Measurements from ENCODE around the gene NTMT1. TPM values are rescaled to one million over a fixed set of nuclear protein-coding genes. Genes with fewer than 3 reads are reported as not detected.

The NTMT1 gene
- total and polyA plus RNA-seq, 9 of the 15 experiments (the other 6 are each of a cell fraction or from before 2014, with no cell fraction given): 42.1 to 116 (median 74.7) TPM

DNA sequence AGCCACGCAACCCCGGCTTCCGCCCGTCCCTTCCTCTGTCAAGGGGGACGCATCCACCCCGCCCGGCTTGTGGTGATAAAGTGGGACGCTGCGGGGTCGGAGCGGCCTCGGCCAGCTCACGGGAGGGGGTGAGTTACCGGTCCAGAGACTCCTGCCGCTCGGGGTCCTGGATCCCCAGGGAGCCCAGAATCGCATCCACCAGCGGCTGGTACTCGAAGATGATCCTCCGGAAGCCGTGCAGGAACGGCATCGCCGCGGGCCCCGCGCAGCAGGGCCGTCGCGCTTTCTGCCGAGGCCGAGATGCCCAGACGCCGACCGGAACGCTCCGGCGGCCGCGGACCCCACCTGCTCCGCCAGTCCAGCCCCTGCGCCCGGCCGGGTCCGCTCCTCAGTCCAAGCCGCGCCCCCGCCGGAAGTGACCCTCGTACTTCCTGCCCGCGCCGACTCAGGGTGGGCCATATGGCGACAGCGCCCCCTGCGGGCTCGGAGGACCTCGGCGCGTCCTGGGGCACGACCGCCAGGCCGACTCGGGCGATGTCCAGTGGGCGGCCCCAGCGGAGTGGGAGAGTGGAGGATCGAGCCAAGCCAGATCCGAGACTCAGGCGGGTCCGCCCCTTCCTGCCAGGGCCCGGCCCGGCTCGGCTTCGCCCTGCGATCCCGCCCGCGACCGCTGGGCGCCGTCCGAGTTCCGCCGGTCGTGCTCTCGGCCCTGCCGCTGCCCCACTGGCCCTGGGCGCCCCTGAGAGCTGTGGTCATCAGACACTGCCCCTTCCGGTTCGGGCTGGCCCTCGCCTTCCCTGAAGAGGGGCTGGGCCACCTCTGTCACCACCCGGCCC is 16.0 kb downstream of the NTMT1 start, which contains the start of gene ASB6 (continued):
- peak; percentile 82 for TF ChIP-seq U2AF1 (optimal IDR thresholded peaks at IDR 0.05; ENCODE audit: low read depth, low read length)
- TF ChIP-seq CXXC5 (CRISPR knock-in tag; IDR thresholded peaks at IDR 0.05): peak; percentile 85
- peak; percentile 59; the same call in 1 of the 2 replicates for TF ChIP-seq SMAD3 (CRISPR knock-in tag; conservative IDR thresholded peaks at IDR 0.05)
- peak; percentile 71 for TF ChIP-seq NR3C1 (CRISPR knock-in tag; IDR thresholded peaks at IDR 0.05)
- 0 out of 2 replicates have a peak, but pooled peaks have one; percentile 44 for TF ChIP-seq CBX1 (IDR thresholded peaks at IDR 0.05; ENCODE audit: low read depth)
- TF ChIP-seq BCOR (IDR thresholded peaks at IDR 0.05): 0 out of 2 replicates have a peak, but pooled peaks have one; percentile 21
- TF ChIP-seq ZNF408 (CRISPR knock-in tag; IDR thresholded peaks at IDR 0.05; ENCODE audit: low read depth): no peak
- 0 out of 2 replicates have a peak, but pooled peaks have one; percentile 76 for TF ChIP-seq ZNF224 (CRISPR knock-in tag; IDR thresholded peaks at IDR 0.05)
- peak; percentile 60 for TF ChIP-seq ZNF592 (IDR thresholded peaks at IDR 0.05)
- TF ChIP-seq GMEB1 (CRISPR knock-in tag; IDR thresholded peaks at IDR 0.05): peak; percentile 23; the same call in 1 of the 2 replicates
- peak; percentile 93; the same call in 1 of the 2 replicates for TF ChIP-seq HMGXB4 (CRISPR knock-in tag; IDR thresholded peaks at IDR 0.05)
- peak; percentile 84 for TF ChIP-seq POLR2G (IDR thresholded peaks at IDR 0.05; ENCODE audit: low read depth, low read length)
- TF ChIP-seq ZNF282 (CRISPR knock-in tag; IDR thresholded peaks at IDR 0.05): peak; percentile 69; the same call in 1 of the 2 replicates
- no peak for TF ChIP-seq PHF21A (IDR thresholded peaks at IDR 0.05; ENCODE audit: borderline replicate concordance, low read depth)
- peak; percentile 97 for TF ChIP-seq SAFB (IDR thresholded peaks at IDR 0.05; ENCODE audit: borderline replicate concordance, low read depth, low read length)
- peak; percentile 77 for TF ChIP-seq RBFOX2 (IDR thresholded peaks at IDR 0.05; ENCODE audit: low read depth, low read length)
- TF ChIP-seq RAD21 (CRISPR knock-in tag; conservative IDR thresholded peaks at IDR 0.05 in 1 of 2, IDR thresholded peaks at IDR 0.05 in 1 of 2): peak; percentile 96 to 97
- TF ChIP-seq, protein P1, sequence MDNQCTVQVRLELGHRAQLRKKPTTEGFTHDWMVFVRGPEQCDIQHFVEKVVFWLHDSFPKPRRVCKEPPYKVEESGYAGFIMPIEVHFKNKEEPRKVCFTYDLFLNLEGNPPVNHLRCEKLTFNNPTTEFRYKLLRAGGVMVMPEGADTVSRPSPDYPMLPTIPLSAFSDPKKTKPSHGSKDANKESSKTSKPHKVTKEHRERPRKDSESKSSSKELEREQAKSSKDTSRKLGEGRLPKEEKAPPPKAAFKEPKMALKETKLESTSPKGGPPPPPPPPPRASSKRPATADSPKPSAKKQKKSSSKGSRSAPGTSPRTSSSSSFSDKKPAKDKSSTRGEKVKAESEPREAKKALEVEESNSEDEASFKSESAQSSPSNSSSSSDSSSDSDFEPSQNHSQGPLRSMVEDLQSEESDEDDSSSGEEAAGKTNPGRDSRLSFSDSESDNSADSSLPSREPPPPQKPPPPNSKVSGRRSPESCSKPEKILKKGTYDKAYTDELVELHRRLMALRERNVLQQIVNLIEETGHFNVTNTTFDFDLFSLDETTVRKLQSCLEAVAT (IDR thresholded peaks at IDR 0.05): no peak; a peak in 1 of 4 replicates

All from K562 (cell line).